Measurements from ENCODE around the gene TCERG1L.
"Not testable (repeated sequence)": the region's sequence is repeated elsewhere in the genome, so short reads cannot be mapped to it uniquely, and the experiment has no call there.

Gene TCERG1L

GRCh38 chr10:131248376-131249165 lies 63.0 kb downstream of the TCERG1L start:
- no peak for TF ChIP-seq JUND (IDR thresholded peaks at IDR 0.05; ENCODE audit: low read depth)
- no peak for DNase-seq (ENCODE audit: low read depth in 1 of 2, low spot score in 1 of 2)
- in situ Hi-C loops (cut with HindIII; ENCODE audit: low pct_unique_long_range_greater_than_20kb, low sequenced_read_pairs), result no loop called here

GRCh38 chr10:131247873-131248272 lies 63.6 kb downstream of the TCERG1L start:
- TF ChIP-seq JUND (IDR thresholded peaks at IDR 0.05; ENCODE audit: low read depth), result no peak
- in situ Hi-C loops (cut with HindIII; ENCODE audit: low pct_unique_long_range_greater_than_20kb, low sequenced_read_pairs), result no loop called here
- no peak for DNase-seq (ENCODE audit: low read depth in 1 of 2, low spot score in 1 of 2)

- in situ Hi-C loops (cut with HindIII; ENCODE audit: low pct_unique_long_range_greater_than_20kb, low sequenced_read_pairs), result no loop called here
- no peak for DNase-seq (ENCODE audit: low read depth in 1 of 2, low spot score in 1 of 2)
- no peak for TF ChIP-seq JUND (IDR thresholded peaks at IDR 0.05; ENCODE audit: low read depth)
Measured at GRCh38 chr10:131246775-131247174, 64.7 kb downstream of the TCERG1L start.

- TF ChIP-seq JUND (IDR thresholded peaks at IDR 0.05; ENCODE audit: low read depth), result no peak
Measured at GRCh38 chr10:131246089-131246488, 65.4 kb downstream of the TCERG1L start.

GRCh38 chr10:131245475-131246059 lies 66.0 kb downstream of the TCERG1L start:
- no peak for DNase-seq (ENCODE audit: low read depth in 1 of 2, low spot score in 1 of 2)
- in situ Hi-C loops (cut with HindIII; ENCODE audit: low pct_unique_long_range_greater_than_20kb, low sequenced_read_pairs), result no loop called here
- TF ChIP-seq JUND (IDR thresholded peaks at IDR 0.05; ENCODE audit: low read depth), result no peak

More at GRCh38 chr10:131246089-131246488, 65.4 kb downstream of the TCERG1L start:
- in situ Hi-C loops (cut with HindIII; ENCODE audit: low pct_unique_long_range_greater_than_20kb, low sequenced_read_pairs), result no loop called here
- DNase-seq (ENCODE audit: low read depth in 1 of 2, low spot score in 1 of 2), result no peak

GRCh38 chr10:131244836-131245235 lies 66.7 kb downstream of the TCERG1L start:
- DNase-seq (ENCODE audit: low read depth in 1 of 2, low spot score in 1 of 2), result no peak
- in situ Hi-C loops (cut with HindIII; ENCODE audit: low pct_unique_long_range_greater_than_20kb, low sequenced_read_pairs), result no loop called here
- TF ChIP-seq JUND (IDR thresholded peaks at IDR 0.05; ENCODE audit: low read depth), result no peak

- no peak for TF ChIP-seq JUND (IDR thresholded peaks at IDR 0.05; ENCODE audit: low read depth)
- DNase-seq (ENCODE audit: low read depth in 1 of 2, low spot score in 1 of 2), result no peak
- in situ Hi-C loops (cut with HindIII; ENCODE audit: low pct_unique_long_range_greater_than_20kb, low sequenced_read_pairs), result no loop called here
Measured at GRCh38 chr10:131243076-131243475, 68.4 kb downstream of the TCERG1L start.

- DNase-seq (ENCODE audit: low read depth in 1 of 2, low spot score in 1 of 2), result no peak
- in situ Hi-C loops (cut with HindIII; ENCODE audit: low pct_unique_long_range_greater_than_20kb, low sequenced_read_pairs), result no loop called here
- no peak for TF ChIP-seq JUND (IDR thresholded peaks at IDR 0.05; ENCODE audit: low read depth)
Measured at GRCh38 chr10:131242007-131242406, 69.5 kb downstream of the TCERG1L start.

- no peak for DNase-seq (ENCODE audit: low read depth in 1 of 2, low spot score in 1 of 2)
- no peak for TF ChIP-seq JUND (IDR thresholded peaks at IDR 0.05; ENCODE audit: low read depth)
- in situ Hi-C loops (cut with HindIII; ENCODE audit: low pct_unique_long_range_greater_than_20kb, low sequenced_read_pairs), result no loop called here
Measured at GRCh38 chr10:131240691-131241090, 70.8 kb downstream of the TCERG1L start.

- in situ Hi-C loops (cut with HindIII; ENCODE audit: low pct_unique_long_range_greater_than_20kb, low sequenced_read_pairs), result no loop called here
- TF ChIP-seq JUND (IDR thresholded peaks at IDR 0.05; ENCODE audit: low read depth), result no peak
- DNase-seq (ENCODE audit: low read depth in 1 of 2, low spot score in 1 of 2), result no peak
Measured at GRCh38 chr10:131239926-131240325, 71.6 kb downstream of the TCERG1L start.

- in situ Hi-C loops (cut with HindIII; ENCODE audit: low pct_unique_long_range_greater_than_20kb, low sequenced_read_pairs), result no loop called here
- no peak for TF ChIP-seq JUND (IDR thresholded peaks at IDR 0.05; ENCODE audit: low read depth)
- DNase-seq (ENCODE audit: low read depth in 1 of 2, low spot score in 1 of 2), result no peak
Measured at GRCh38 chr10:131239450-131239849, 72.1 kb downstream of the TCERG1L start.

- in situ Hi-C loops (cut with HindIII; ENCODE audit: low pct_unique_long_range_greater_than_20kb, low sequenced_read_pairs), result no loop called here
- no peak for DNase-seq (ENCODE audit: low read depth in 1 of 2, low spot score in 1 of 2)
- no peak for TF ChIP-seq JUND (IDR thresholded peaks at IDR 0.05; ENCODE audit: low read depth)
Measured at GRCh38 chr10:131238669-131239280, 72.7 kb downstream of the TCERG1L start.

GRCh38 chr10:131237991-131238651 lies 73.4 kb downstream of the TCERG1L start:
- no peak for TF ChIP-seq JUND (IDR thresholded peaks at IDR 0.05; ENCODE audit: low read depth)
- in situ Hi-C loops (cut with HindIII; ENCODE audit: low pct_unique_long_range_greater_than_20kb, low sequenced_read_pairs), result no loop called here
- no peak for DNase-seq (ENCODE audit: low read depth in 1 of 2, low spot score in 1 of 2)

GRCh38 chr10:131234606-131235005 lies 76.9 kb downstream of the TCERG1L start:
- in situ Hi-C loops (cut with HindIII; ENCODE audit: low pct_unique_long_range_greater_than_20kb, low sequenced_read_pairs), result not testable (repeated sequence)

More at GRCh38 chr10:131234606-131235005, 76.9 kb downstream of the TCERG1L start:
- not testable (repeated sequence) for DNase-seq (ENCODE audit: low read depth in 1 of 2, low spot score in 1 of 2)
